ENCODE data around the gene C20orf96. TPM values are rescaled to one million over a fixed set of nuclear protein-coding genes. Genes with fewer than 3 reads are reported as not detected.

The C20orf96 gene
- total and polyA plus RNA-seq, 2 experiments from 2014 or later: 14.6 to 36.3 TPM

- H3K4me3 Mint-ChIP-seq: peak within 1 kb of the TSS; percentile 98
These were observed 6.8 kb upstream of the C20orf96 start, which contains the start of gene ZCCHC3 for GRCh38 chr20:297098-297924. TSS of gene ZCCHC3 (plus strand) at chr20:297570. CDS start at chr20:297587, 17 bp downstream.

GRCh38 chr20:295804-296203, 5.3 kb upstream of the C20orf96 start:
- no peak overlapping the region for H3K4me2 ChIP-seq
- no peak overlapping the region for H3K4me3 ChIP-seq
- H3K4me1 ChIP-seq (ENCODE audit: insufficient read depth): peaks cover 29% of the 10 kb centered on the region
- H2AFZ ChIP-seq: no peak overlapping the region
- H3K27me3 ChIP-seq (ENCODE audit: insufficient read depth): peaks cover 37% of the 10 kb centered on the region
- no peak for TF ChIP-seq STAT1 (IDR thresholded peaks at IDR 0.05; ENCODE audit: unreplicated experiment)
- TF ChIP-seq ZNF331 (CRISPR knock-in tag; IDR thresholded peaks at IDR 0.05; ENCODE audit: low read depth): no peak
- no peak for TF ChIP-seq EZH2phosphoT487 (IDR thresholded peaks at IDR 0.05; ENCODE audit: unreplicated experiment)
- no peak for TF ChIP-seq ZNF114 (CRISPR knock-in tag; IDR thresholded peaks at IDR 0.05)
- TF ChIP-seq CREB1 (CRISPR knock-in tag; IDR thresholded peaks at IDR 0.05; ENCODE audit: low read depth): no peak
- TF ChIP-seq, protein P1, sequence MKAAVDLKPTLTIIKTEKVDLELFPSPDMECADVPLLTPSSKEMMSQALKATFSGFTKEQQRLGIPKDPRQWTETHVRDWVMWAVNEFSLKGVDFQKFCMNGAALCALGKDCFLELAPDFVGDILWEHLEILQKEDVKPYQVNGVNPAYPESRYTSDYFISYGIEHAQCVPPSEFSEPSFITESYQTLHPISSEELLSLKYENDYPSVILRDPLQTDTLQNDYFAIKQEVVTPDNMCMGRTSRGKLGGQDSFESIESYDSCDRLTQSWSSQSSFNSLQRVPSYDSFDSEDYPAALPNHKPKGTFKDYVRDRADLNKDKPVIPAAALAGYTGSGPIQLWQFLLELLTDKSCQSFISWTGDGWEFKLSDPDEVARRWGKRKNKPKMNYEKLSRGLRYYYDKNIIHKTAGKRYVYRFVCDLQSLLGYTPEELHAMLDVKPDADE (IDR thresholded peaks at IDR 0.05): no peak
- no peaks in the 10 kb centered on the region for H3K9me2 ChIP-seq (ENCODE audit: insufficient read depth)
- no peak overlapping the region for H3K27ac ChIP-seq (ENCODE audit: low read depth)
- H3K27me3 Mint-ChIP-seq (ENCODE audit: insufficient read depth, low read depth, poor library complexity): peaks cover 26% of the 10 kb centered on the region
- H3K9me3 Mint-ChIP-seq: peaks cover 5% of the 10 kb centered on the region; the same call in 2 of the 3 replicates
- H3K36me3 ChIP-seq (ENCODE audit: insufficient read depth): no peaks in the 10 kb centered on the region
- H3K79me2 ChIP-seq (replicated peaks; ENCODE audit: insufficient read depth): peaks cover 36% of the 10 kb centered on the region
- ATAC-seq (no peak), DNase-seq (ENCODE audit: low spot score) (no peak)
- peaks cover 31% of the 10 kb centered on the region for H3K36me3 Mint-ChIP-seq (ENCODE audit: low read depth)
- H4K20me1 ChIP-seq (replicated peaks; ENCODE audit: insufficient read depth): peaks cover 5% of the 10 kb centered on the region; the same call in 1 of the 2 replicates
- H3F3A ChIP-seq (replicated peaks; ENCODE audit: low read depth): peaks cover 28% of the 10 kb centered on the region
- H3K4me3 Mint-ChIP-seq: peak overlapping the region; percentile 23; the same call in 2 of the 3 replicates
- peaks cover 20% of the 10 kb centered on the region for H3K4me1 Mint-ChIP-seq
- H3K27ac Mint-ChIP-seq: no peak overlapping the region

More at GRCh38 chr20:297098-297924, 6.8 kb upstream of the C20orf96 start, which contains the start of gene ZCCHC3:
- ATAC-seq (peak; percentile 81), DNase-seq (ENCODE audit: low spot score) (peak; percentile 97)
- Mint-ChIP-seq H3K4me1 (peaks cover 33% of the 10 kb centered on the region), H3K27ac (peak within 1 kb of the TSS; percentile 98), H3K36me3 (ENCODE audit: low read depth) (peaks cover 39% of the 10 kb centered on the region), H3K9me3 (peaks cover 5% of the 10 kb centered on the region), H3K27me3 (ENCODE audit: insufficient read depth, low read depth, poor library complexity) (peaks cover 30% of the 10 kb centered on the region)
- peaks cover 31% of the 10 kb centered on the region for H3K27me3 ChIP-seq (ENCODE audit: insufficient read depth)
- no peaks in the 10 kb centered on the region for H3K9me2 ChIP-seq (ENCODE audit: insufficient read depth)
- peaks cover 5% of the 10 kb centered on the region; the same call in 1 of the 2 replicates for H4K20me1 ChIP-seq (replicated peaks; ENCODE audit: insufficient read depth)
- peak within 1 kb of the TSS; percentile 97 for H3K4me3 ChIP-seq
- peaks cover 28% of the 10 kb centered on the region for H3K4me1 ChIP-seq (ENCODE audit: insufficient read depth)
- H3K27ac ChIP-seq (ENCODE audit: low read depth): peak within 1 kb of the TSS; percentile 87
- peaks cover 33% of the 10 kb centered on the region for H3F3A ChIP-seq (replicated peaks; ENCODE audit: low read depth)
- peaks cover 41% of the 10 kb centered on the region for H3K79me2 ChIP-seq (replicated peaks; ENCODE audit: insufficient read depth)
- no peaks in the 10 kb centered on the region for H3K36me3 ChIP-seq (ENCODE audit: insufficient read depth)
- peak within 1 kb of the TSS; percentile 81 for H3K4me2 ChIP-seq
- H2AFZ ChIP-seq: no peak within 1 kb of the TSS
- peak; percentile 65 for TF ChIP-seq CREB1 (CRISPR knock-in tag; IDR thresholded peaks at IDR 0.05; ENCODE audit: low read depth)
- peak; percentile 63; the same call in 1 of the 2 replicates for TF ChIP-seq POLR2AphosphoS5 (IDR thresholded peaks at IDR 0.05; ENCODE audit: low read depth)
- no peak for TF ChIP-seq STAT1 (IDR thresholded peaks at IDR 0.05; ENCODE audit: unreplicated experiment)
- no peak for TF ChIP-seq JUNB (IDR thresholded peaks at IDR 0.05; ENCODE audit: unreplicated experiment)
